ENCODE results near the gene ATL2. TPM values are rescaled to one million over a fixed set of nuclear protein-coding genes. Genes with fewer than 3 reads are reported as not detected.

Gene ATL2
- total and polyA plus RNA-seq, 2 experiments from 2014 or later = 28.7 to 86.5 TPM

GRCh38 chr2:38263293-38263692 lies 113.8 kb downstream of the ATL2 start:
- Histone ChIP-seq H3K4me1 (ENCODE audit: low read depth) (peaks cover 14% of the 10 kb centered on the region), H3K4me3 (no peak overlapping the region), H3K27me3 (no peaks in the 10 kb centered on the region), H3K9me3 (ENCODE audit: low read depth) (no peaks in the 10 kb centered on the region), H3K27ac (no peak overlapping the region), H3K36me3 (no peaks in the 10 kb centered on the region)
- no peak for DNase-seq (ENCODE audit: low read depth in 1 of 2, low spot score in 1 of 2)
- no peak for TF ChIP-seq CTCF (IDR thresholded peaks at IDR 0.05; ENCODE audit: low read depth, low read length)

- Histone ChIP-seq H3K9me3 (ENCODE audit: low read depth) (no peaks in the 10 kb centered on the region), H3K27ac (no peak overlapping the region), H3K27me3 (no peaks in the 10 kb centered on the region), H3K36me3 (no peaks in the 10 kb centered on the region), H3K4me1 (ENCODE audit: low read depth) (peaks cover 14% of the 10 kb centered on the region), H3K4me3 (no peak overlapping the region)
- no peak for DNase-seq (ENCODE audit: low read depth in 1 of 2, low spot score in 1 of 2)
- no peak for TF ChIP-seq CTCF (IDR thresholded peaks at IDR 0.05; ENCODE audit: low read depth, low read length)
Observed at GRCh38 chr2:38262069-38262871, 114.8 kb downstream of the ATL2 start.

GRCh38 chr2:38261569-38262068 lies 115.5 kb downstream of the ATL2 start:
- Histone ChIP-seq H3K36me3 (no peaks in the 10 kb centered on the region), H3K4me1 (ENCODE audit: low read depth) (peaks cover 14% of the 10 kb centered on the region), H3K4me3 (no peak overlapping the region), H3K9me3 (ENCODE audit: low read depth) (no peaks in the 10 kb centered on the region), H3K27ac (no peak overlapping the region), H3K27me3 (no peaks in the 10 kb centered on the region)
- no peak for TF ChIP-seq CTCF (IDR thresholded peaks at IDR 0.05; ENCODE audit: low read depth, low read length)
- DNase-seq (ENCODE audit: low read depth in 1 of 2, low spot score in 1 of 2) = no peak

GRCh38 chr2:38260972-38261371 lies 116.1 kb downstream of the ATL2 start:
- H3K27me3 ChIP-seq = no peaks in the 10 kb centered on the region
- no peaks in the 10 kb centered on the region for H3K9me3 ChIP-seq (ENCODE audit: low read depth)
- no peak overlapping the region for H3K27ac ChIP-seq
- no peak for DNase-seq (ENCODE audit: low read depth in 1 of 2, low spot score in 1 of 2)
- H3K4me3 ChIP-seq = no peak overlapping the region
- H3K4me1 ChIP-seq (ENCODE audit: low read depth) = peaks cover 14% of the 10 kb centered on the region
- TF ChIP-seq CTCF (IDR thresholded peaks at IDR 0.05; ENCODE audit: low read depth, low read length) = no peak
- H3K36me3 ChIP-seq = no peaks in the 10 kb centered on the region

GRCh38 chr2:38260469-38260868 lies 116.6 kb downstream of the ATL2 start:
- H3K9me3 ChIP-seq (ENCODE audit: low read depth) = no peaks in the 10 kb centered on the region
- H3K27ac ChIP-seq = no peak overlapping the region
- TF ChIP-seq CTCF (IDR thresholded peaks at IDR 0.05; ENCODE audit: low read depth, low read length) = no peak
- H3K36me3 ChIP-seq = no peaks in the 10 kb centered on the region
- H3K4me3 ChIP-seq = no peak overlapping the region
- peaks cover 14% of the 10 kb centered on the region for H3K4me1 ChIP-seq (ENCODE audit: low read depth)
- DNase-seq (ENCODE audit: low read depth in 1 of 2, low spot score in 1 of 2) = no peak
- no peaks in the 10 kb centered on the region for H3K27me3 ChIP-seq
